Epithelial cell of prostate (primary cell): ENCODE data around the gene HLA-C.
"Not testable (repeated sequence)": the region's sequence is repeated elsewhere in the genome, so short reads cannot be mapped to it uniquely, and the experiment has no call there.

Source experiments
- DNase-seq: peaks from one replicate; pipeline ENCODE4 v3.0.0-alpha.2; 2011; ENCODE audit warnings: low read depth, low spot score
- H3K27ac ChIP-seq: fragments of 450-650 bp; 2 replicates; pipeline ENCODE4 v1.5.1; 2017; ENCODE audit warnings: mild to moderate bottlenecking

HLA-C gene

GRCh38 chr6:31271641-31272357 is at the start of gene HLA-C:
Gene HLA-C, minus strand, starts transcription at chr6:31272092. Its CDS starts 21 bp downstream, at chr6:31272071.
- H3K27ac ChIP-seq = peak within 1 kb of the TSS; percentile 52
- peak; percentile 70 for DNase-seq

- no peak for DNase-seq
- no peak overlapping the region for H3K27ac ChIP-seq
Measured at GRCh38 chr6:31321005-31321707, 49.3 kb upstream of the HLA-C start.

GRCh38 chr6:31317036-31317435 is 45.1 kb upstream of the HLA-C start:
- no peak for DNase-seq
- no peak overlapping the region for H3K27ac ChIP-seq

- no peak overlapping the region for H3K27ac ChIP-seq
- DNase-seq = no peak
Measured at GRCh38 chr6:31309641-31310040, 37.7 kb upstream of the HLA-C start.

- DNase-seq = no peak
- H3K27ac ChIP-seq = no peak overlapping the region
Measured at GRCh38 chr6:31308845-31309175, 36.9 kb upstream of the HLA-C start.

- H3K27ac ChIP-seq = no peak overlapping the region
- no peak for DNase-seq
Measured at GRCh38 chr6:31308050-31308844, 36.4 kb upstream of the HLA-C start.

GRCh38 chr6:31307669-31308049 is 35.8 kb upstream of the HLA-C start:
- H3K27ac ChIP-seq = no peak overlapping the region
- DNase-seq = no peak

GRCh38 chr6:31305703-31306219 is 33.9 kb upstream of the HLA-C start:
- DNase-seq = no peak
- H3K27ac ChIP-seq = no peak overlapping the region

GRCh38 chr6:31304683-31305082 is 32.8 kb upstream of the HLA-C start:
- no peak overlapping the region for H3K27ac ChIP-seq
- DNase-seq = no peak

- no peak for DNase-seq
- H3K27ac ChIP-seq = no peak overlapping the region
Measured at GRCh38 chr6:31300797-31301196, 28.9 kb upstream of the HLA-C start.

- DNase-seq = no peak
- no peak overlapping the region for H3K27ac ChIP-seq
Measured at GRCh38 chr6:31299947-31300346, 28.1 kb upstream of the HLA-C start.

GRCh38 chr6:31299511-31299910 is 27.6 kb upstream of the HLA-C start:
- no peak overlapping the region for H3K27ac ChIP-seq
- DNase-seq = no peak

GRCh38 chr6:31294056-31294455 is 22.2 kb upstream of the HLA-C start:
- H3K27ac ChIP-seq = no peak overlapping the region
- no peak for DNase-seq

GRCh38 chr6:31293343-31293742 is 21.5 kb upstream of the HLA-C start:
- H3K27ac ChIP-seq = no peak overlapping the region
- no peak for DNase-seq

- no peak for DNase-seq
- no peak overlapping the region for H3K27ac ChIP-seq
Measured at GRCh38 chr6:31289788-31290187, 17.9 kb upstream of the HLA-C start.

GRCh38 chr6:31287619-31288018 is 15.7 kb upstream of the HLA-C start:
- no peak for DNase-seq

GRCh38 chr6:31285982-31286381 is 14.1 kb upstream of the HLA-C start:
- H3K27ac ChIP-seq = no peak overlapping the region
- DNase-seq = no peak

More at GRCh38 chr6:31287619-31288018, 15.7 kb upstream of the HLA-C start:
- no peak overlapping the region for H3K27ac ChIP-seq

GRCh38 chr6:31285486-31285885 is 13.6 kb upstream of the HLA-C start:
- H3K27ac ChIP-seq = no peak overlapping the region
- no peak for DNase-seq

GRCh38 chr6:31279647-31280046 is 7.8 kb upstream of the HLA-C start:
- not testable (repeated sequence) for H3K27ac ChIP-seq

GRCh38 chr6:31272836-31273626 is 1.1 kb upstream of the HLA-C start:
- H3K27ac ChIP-seq = no peak overlapping the region
- DNase-seq = no peak

More at GRCh38 chr6:31279647-31280046, 7.8 kb upstream of the HLA-C start:
- DNase-seq = not testable (repeated sequence)
